Left ventricle myocardium inferior (tissue), 1 donor: ENCODE data around the gene DNAI4. TPM values are rescaled to one million over a fixed set of nuclear protein-coding genes. Genes with fewer than 3 reads are reported as not detected.
"Not testable (repeated sequence)": the region's sequence is repeated elsewhere in the genome, so short reads cannot be mapped to it uniquely, and the experiment has no call there.

Experiments
- DNase-seq: peaks from one replicate; pipeline ENCODE4 v3.0.0-alpha.2; 2020
- H3K27ac ChIP-seq: fragments of 200-600 bp; replicated peaks from 2 replicates; pipeline ENCODE4 v1.8.0; 2021
- H3K27me3 ChIP-seq: fragments of 200-600 bp; 2 replicates; pipeline ENCODE4 v1.8.0; 2021; ENCODE audit warnings: low read depth
- H3K36me3 ChIP-seq: fragments of 200-600 bp; 2 replicates; pipeline ENCODE4 v1.8.0; 2021
- H3K4me1 ChIP-seq: fragments of 200-600 bp; 2 replicates; pipeline ENCODE4 v1.8.0; 2021
- H3K4me3 ChIP-seq: fragments of 200-600 bp; 2 replicates; pipeline ENCODE4 v1.8.0; 2021; ENCODE audit warnings: mild to moderate bottlenecking, moderate library complexity
- H3K9me3 ChIP-seq: fragments of 200-600 bp; replicated peaks from 2 replicates; pipeline ENCODE4 v1.8.0; 2021
- intact Hi-C: fragments of 100-400 bp; cut with micrococcal nuclease; formaldehyde crosslinking; loops from one replicate; pipeline ENCODE4 v1.11.0; 2022
- total RNA-seq: library from RNA; stranded (reverse); fragmentation: NEBNext Ultra II Directional; extraction: Animal tissue kit (Norgen Biotek cat#: 25700); gene quantifications from one replicate; pipeline ENCODE4 v1.2.1, GENCODE V29; 2021
- TF ChIP-seq, protein P1 (sequence below): fragments of 200-600 bp; IDR thresholded peaks from 2 replicates; pipeline ENCODE4 v1.8.0; 2021; ENCODE audit warnings: antibody characterized with exemption, mild to moderate bottlenecking, borderline replicate concordance
- donor health status: DM: no; HTN: yes; CAD: no; lungs with severe emphysema.

The DNAI4 gene
- total RNA-seq, 1 donor from 2014 or later: 17.9 TPM

DNA sequence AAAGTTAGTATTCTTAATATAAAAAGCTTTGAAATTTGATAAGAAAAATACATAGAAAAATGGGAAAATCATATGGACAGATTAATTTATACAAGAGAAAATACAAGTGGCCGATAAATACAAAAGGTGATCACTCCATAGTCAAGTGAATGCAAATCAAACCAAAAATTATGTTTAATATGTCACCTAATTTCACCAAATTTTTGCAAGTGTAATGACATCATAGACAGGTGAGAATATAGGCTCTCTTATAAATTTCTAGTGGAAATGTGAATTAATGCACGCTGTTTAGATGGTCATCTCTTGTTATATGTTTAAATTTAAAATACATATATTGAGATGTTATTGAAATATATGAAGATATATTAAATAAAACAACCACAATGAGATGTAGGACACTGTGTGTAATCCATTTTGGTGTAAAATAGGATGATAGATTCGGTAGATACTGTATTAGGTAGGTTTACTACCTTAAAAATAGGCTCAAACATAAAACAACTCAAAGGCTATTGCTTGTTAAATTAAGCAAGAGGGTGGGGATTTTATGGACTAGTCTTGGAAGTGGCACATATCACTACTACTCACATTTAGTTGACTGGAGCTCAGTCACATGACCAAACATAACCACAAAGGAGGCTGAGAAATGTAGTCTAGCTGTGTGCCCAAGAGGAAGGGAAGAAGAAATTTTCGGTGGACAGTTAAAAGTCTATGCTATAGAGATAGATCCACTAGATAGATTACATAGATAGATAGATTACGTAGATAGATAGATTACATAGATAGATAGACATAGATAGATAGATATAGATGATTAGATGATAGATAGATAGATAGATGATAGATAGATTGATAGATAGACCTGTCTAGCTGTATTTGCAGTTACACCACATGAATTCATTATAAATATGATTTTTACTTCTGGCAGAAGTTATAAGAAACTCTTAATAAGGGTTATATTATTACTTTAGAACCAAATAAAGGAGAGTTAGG, 132.7 kb downstream of the DNAI4 start:
- H3K9me3 ChIP-seq: no peaks in the 10 kb centered on the region
- H3K27me3 ChIP-seq: no peaks in the 10 kb centered on the region
- TF ChIP-seq, protein P1, sequence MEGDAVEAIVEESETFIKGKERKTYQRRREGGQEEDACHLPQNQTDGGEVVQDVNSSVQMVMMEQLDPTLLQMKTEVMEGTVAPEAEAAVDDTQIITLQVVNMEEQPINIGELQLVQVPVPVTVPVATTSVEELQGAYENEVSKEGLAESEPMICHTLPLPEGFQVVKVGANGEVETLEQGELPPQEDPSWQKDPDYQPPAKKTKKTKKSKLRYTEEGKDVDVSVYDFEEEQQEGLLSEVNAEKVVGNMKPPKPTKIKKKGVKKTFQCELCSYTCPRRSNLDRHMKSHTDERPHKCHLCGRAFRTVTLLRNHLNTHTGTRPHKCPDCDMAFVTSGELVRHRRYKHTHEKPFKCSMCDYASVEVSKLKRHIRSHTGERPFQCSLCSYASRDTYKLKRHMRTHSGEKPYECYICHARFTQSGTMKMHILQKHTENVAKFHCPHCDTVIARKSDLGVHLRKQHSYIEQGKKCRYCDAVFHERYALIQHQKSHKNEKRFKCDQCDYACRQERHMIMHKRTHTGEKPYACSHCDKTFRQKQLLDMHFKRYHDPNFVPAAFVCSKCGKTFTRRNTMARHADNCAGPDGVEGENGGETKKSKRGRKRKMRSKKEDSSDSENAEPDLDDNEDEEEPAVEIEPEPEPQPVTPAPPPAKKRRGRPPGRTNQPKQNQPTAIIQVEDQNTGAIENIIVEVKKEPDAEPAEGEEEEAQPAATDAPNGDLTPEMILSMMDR: no peak
- DNase-seq: no peak
- H3K27ac ChIP-seq: no peak overlapping the region
- no peak overlapping the region for H3K4me3 ChIP-seq
- H3K36me3 ChIP-seq: no peaks in the 10 kb centered on the region
- no peaks in the 10 kb centered on the region for H3K4me1 ChIP-seq
- intact Hi-C loops: no loop called here

DNA sequence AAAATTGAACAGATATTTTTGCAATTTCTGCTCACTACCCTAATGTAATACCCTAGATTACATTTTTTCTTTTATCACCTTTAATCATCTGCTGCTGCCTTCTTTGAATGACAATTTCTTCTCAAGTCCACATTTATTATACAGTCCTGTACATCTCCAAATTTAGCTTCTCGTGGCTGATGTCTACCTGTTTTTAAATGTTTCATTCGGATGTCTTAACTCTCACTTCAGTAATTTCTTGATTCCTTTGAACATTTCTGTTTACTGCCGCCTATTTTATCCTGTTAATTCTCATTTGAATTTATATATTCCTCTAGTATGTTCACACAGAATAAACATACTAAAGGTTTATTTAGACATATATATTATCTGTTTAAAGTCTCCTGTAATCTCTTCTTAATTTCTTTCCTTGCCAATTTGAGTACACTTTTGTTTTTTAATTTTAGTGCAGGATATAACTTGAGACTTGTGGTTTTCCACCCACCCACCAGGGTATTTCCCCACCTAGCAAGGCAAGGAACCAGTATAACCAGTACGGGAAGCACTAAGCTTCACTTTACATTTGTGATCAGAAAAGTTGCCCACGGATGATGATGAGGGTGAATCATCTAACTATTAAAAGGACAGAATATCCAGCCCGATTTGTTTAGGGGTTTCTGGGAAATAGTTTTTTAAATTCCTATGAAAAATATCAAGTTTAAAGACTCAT, 136.3 kb downstream of the DNAI4 start:
- Histone ChIP-seq H3K27ac (no peak overlapping the region), H3K9me3 (no peaks in the 10 kb centered on the region), H3K36me3 (no peaks in the 10 kb centered on the region), H3K4me1 (no peaks in the 10 kb centered on the region), H3K4me3 (no peak overlapping the region), H3K27me3 (no peaks in the 10 kb centered on the region)
- intact Hi-C loops: no loop called here
- TF ChIP-seq, protein P1: no peak
- DNase-seq: no peak

DNA sequence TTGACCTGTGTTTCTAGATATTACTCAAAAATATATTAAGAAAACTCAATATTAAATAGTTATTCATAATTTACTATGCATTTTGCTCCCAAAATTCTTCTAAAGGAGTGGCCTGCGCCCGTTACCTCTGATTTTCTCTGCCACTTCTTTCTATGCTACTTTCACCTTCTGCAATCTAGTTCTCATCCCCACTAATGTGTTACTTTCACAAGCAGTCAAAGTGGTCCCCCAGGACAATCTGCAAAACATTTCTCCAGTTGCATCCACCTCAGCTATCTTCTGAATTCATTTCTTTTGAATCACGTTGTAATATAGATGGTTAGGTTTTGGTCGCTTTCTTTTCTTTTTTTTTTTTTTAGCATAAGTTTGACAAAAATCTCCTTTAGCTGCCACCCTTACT, 137.0 kb downstream of the DNAI4 start:
- no peaks in the 10 kb centered on the region for H3K36me3 ChIP-seq
- H3K4me1 ChIP-seq: no peaks in the 10 kb centered on the region
- no peaks in the 10 kb centered on the region for H3K27me3 ChIP-seq
- H3K9me3 ChIP-seq: no peaks in the 10 kb centered on the region
- no peak overlapping the region for H3K27ac ChIP-seq
- intact Hi-C loops: no loop called here
- no peak overlapping the region for H3K4me3 ChIP-seq
- DNase-seq: no peak
- TF ChIP-seq, protein P1: no peak

DNA sequence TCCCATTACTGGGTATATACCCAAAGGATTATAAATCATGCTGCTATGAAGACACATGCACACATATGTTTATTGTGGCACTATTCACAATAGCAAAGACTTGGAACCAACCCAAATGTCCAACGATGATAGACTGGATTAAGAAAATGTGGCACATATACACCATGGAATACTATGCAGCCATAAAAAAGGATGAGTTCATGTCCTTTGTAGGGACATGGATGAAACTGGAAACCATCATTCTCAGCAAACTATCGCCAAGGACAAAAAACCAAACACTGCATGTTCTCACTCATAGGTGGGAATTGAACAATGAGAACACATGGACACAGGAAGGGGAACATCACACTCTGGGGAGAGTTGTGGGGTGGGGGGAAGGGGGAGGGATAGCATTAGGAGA, 138.9 kb downstream of the DNAI4 start:
- intact Hi-C loops, H3K27ac ChIP-seq, H3K9me3 ChIP-seq, H3K27me3 ChIP-seq, H3K4me1 ChIP-seq, H3K36me3 ChIP-seq, H3K4me3 ChIP-seq, DNase-seq: not testable (repeated sequence)

DNA sequence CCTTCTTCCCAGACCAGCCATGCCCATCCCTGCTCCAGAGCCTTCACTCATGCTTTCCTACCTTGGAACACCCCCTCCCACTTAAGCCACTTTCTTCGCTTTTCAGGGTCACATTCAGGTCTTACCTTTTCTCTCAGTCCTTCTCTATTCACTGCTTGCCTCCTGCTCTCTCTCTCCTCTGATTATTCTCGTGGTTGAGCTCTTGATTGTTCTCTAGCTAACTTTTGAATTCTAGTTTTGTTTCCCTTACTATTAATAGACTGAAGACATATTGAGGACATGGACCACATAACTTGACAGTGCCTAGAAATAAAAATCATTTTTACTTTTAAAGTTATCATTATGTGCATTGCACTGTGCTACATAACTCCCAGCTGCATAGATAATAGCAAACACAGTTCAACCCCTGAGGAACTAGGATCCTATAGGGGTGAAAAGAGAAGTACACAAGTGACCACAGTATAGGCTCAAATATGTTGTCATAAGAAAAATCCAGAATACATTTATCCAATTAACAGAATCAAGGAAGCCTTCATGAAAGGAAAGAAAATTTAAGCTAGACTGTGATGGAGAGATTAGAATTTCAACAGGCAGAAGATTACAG, 145.1 kb downstream of the DNAI4 start:
- Histone ChIP-seq H3K27ac (no peak overlapping the region), H3K9me3 (peaks cover 9% of the 10 kb centered on the region), H3K4me1 (no peaks in the 10 kb centered on the region), H3K4me3 (no peak overlapping the region), H3K27me3 (no peaks in the 10 kb centered on the region), H3K36me3 (peaks cover 22% of the 10 kb centered on the region)
- no peak for DNase-seq
- TF ChIP-seq, protein P1: no peak
- intact Hi-C loops: no loop called here
